ENCODE data around the gene ERBB4. TPM values are rescaled to one million over a fixed set of nuclear protein-coding genes. Genes with fewer than 3 reads are reported as not detected.
"Not testable (repeated sequence)": the region's sequence is repeated elsewhere in the genome, so short reads cannot be mapped to it uniquely, and the experiment has no call there.

Gene ERBB4
- total RNA-seq, 1 donor from 2014 or later: 25.3 TPM

GRCh38 chr2:211730215-211730614 is 808.4 kb downstream of the ERBB4 start:
- intact Hi-C loops (cut with DNase I): no loop called here
- H3K4me1 ChIP-seq: no peaks in the 10 kb centered on the region
- TF ChIP-seq, protein P1, sequence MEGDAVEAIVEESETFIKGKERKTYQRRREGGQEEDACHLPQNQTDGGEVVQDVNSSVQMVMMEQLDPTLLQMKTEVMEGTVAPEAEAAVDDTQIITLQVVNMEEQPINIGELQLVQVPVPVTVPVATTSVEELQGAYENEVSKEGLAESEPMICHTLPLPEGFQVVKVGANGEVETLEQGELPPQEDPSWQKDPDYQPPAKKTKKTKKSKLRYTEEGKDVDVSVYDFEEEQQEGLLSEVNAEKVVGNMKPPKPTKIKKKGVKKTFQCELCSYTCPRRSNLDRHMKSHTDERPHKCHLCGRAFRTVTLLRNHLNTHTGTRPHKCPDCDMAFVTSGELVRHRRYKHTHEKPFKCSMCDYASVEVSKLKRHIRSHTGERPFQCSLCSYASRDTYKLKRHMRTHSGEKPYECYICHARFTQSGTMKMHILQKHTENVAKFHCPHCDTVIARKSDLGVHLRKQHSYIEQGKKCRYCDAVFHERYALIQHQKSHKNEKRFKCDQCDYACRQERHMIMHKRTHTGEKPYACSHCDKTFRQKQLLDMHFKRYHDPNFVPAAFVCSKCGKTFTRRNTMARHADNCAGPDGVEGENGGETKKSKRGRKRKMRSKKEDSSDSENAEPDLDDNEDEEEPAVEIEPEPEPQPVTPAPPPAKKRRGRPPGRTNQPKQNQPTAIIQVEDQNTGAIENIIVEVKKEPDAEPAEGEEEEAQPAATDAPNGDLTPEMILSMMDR (IDR thresholded peaks at IDR 0.05): no peak
- no peak overlapping the region for H3K4me3 ChIP-seq
- H3K9me3 ChIP-seq: no peaks in the 10 kb centered on the region
- DNase-seq: no peak
- no peak overlapping the region for H3K27ac ChIP-seq
- no peak for ATAC-seq
- H3K27me3 ChIP-seq (ENCODE audit: low read depth): no peaks in the 10 kb centered on the region
- no peaks in the 10 kb centered on the region for H3K36me3 ChIP-seq

GRCh38 chr2:211729433-211729832 is 809.2 kb downstream of the ERBB4 start:
- Histone ChIP-seq H3K4me3 (no peak overlapping the region), H3K9me3 (no peaks in the 10 kb centered on the region), H3K36me3 (no peaks in the 10 kb centered on the region), H3K4me1 (no peaks in the 10 kb centered on the region), H3K27me3 (ENCODE audit: low read depth) (no peaks in the 10 kb centered on the region), H3K27ac (no peak overlapping the region)
- DNase-seq (no peak), ATAC-seq (no peak)
- TF ChIP-seq, protein P1 (IDR thresholded peaks at IDR 0.05): no peak
- intact Hi-C loops (cut with DNase I): no loop called here

- H3K9me3 ChIP-seq: no peaks in the 10 kb centered on the region
- no peaks in the 10 kb centered on the region for H3K36me3 ChIP-seq
- no peak overlapping the region for H3K27ac ChIP-seq
Measured at GRCh38 chr2:211724933-211725332, 813.7 kb downstream of the ERBB4 start.

GRCh38 chr2:211723398-211723797 is 815.2 kb downstream of the ERBB4 start:
- DNase-seq (no peak), ATAC-seq (no peak)
- intact Hi-C loops (cut with DNase I): no loop called here
- no peaks in the 10 kb centered on the region for H3K4me1 ChIP-seq
- H3K36me3 ChIP-seq: no peaks in the 10 kb centered on the region
- H3K27ac ChIP-seq: no peak overlapping the region
- H3K27me3 ChIP-seq (ENCODE audit: low read depth): no peaks in the 10 kb centered on the region
- no peak overlapping the region for H3K4me3 ChIP-seq
- no peaks in the 10 kb centered on the region for H3K9me3 ChIP-seq
- TF ChIP-seq, protein P1 (IDR thresholded peaks at IDR 0.05): no peak

More at GRCh38 chr2:211724933-211725332, 813.7 kb downstream of the ERBB4 start:
- H3K27me3 ChIP-seq (ENCODE audit: low read depth): no peaks in the 10 kb centered on the region
- intact Hi-C loops (cut with DNase I): no loop called here
- H3K4me3 ChIP-seq: no peak overlapping the region
- TF ChIP-seq, protein P1 (IDR thresholded peaks at IDR 0.05): no peak
- no peak for DNase-seq
- no peaks in the 10 kb centered on the region for H3K4me1 ChIP-seq
- ATAC-seq: no peak

- Histone ChIP-seq H3K9me3 (no peaks in the 10 kb centered on the region), H3K27me3 (ENCODE audit: low read depth) (no peaks in the 10 kb centered on the region), H3K27ac (no peak overlapping the region), H3K36me3 (no peaks in the 10 kb centered on the region), H3K4me3 (no peak overlapping the region), H3K4me1 (no peaks in the 10 kb centered on the region)
- TF ChIP-seq, protein P1 (IDR thresholded peaks at IDR 0.05): no peak
- intact Hi-C loops (cut with DNase I): no loop called here
- ATAC-seq (no peak), DNase-seq (no peak)
Measured at GRCh38 chr2:211722928-211723327, 815.7 kb downstream of the ERBB4 start.

- intact Hi-C loops (cut with DNase I); DNase-seq; ATAC-seq; H3K36me3 ChIP-seq; H3K4me1 ChIP-seq; H3K4me3 ChIP-seq; H3K27me3 ChIP-seq (ENCODE audit: low read depth); H3K9me3 ChIP-seq; H3K27ac ChIP-seq: not testable (repeated sequence)
Measured at GRCh38 chr2:211721874-211722273, 816.7 kb downstream of the ERBB4 start.
